Trophoblast cell (in vitro differentiated cells and primary cell): ENCODE data around the gene MTIF3. TPM values are rescaled to one million over a fixed set of nuclear protein-coding genes. Genes with fewer than 3 reads are reported as not detected.
A peak's percentile ranks its signal among the peaks of the same experiment; 100 is the strongest.

Source experiments
- DNase-seq, 2 donors: peaks; one replicate each; pipeline ENCODE4 v3.0.0-alpha.2; 2016
- H2AFZ ChIP-seq: 2 replicates; pipeline ENCODE4 v1.6.1; 2013; ENCODE audit warnings: low read length, moderate library complexity, mild to moderate bottlenecking; ENCODE audit not compliant: insufficient read depth, poor library complexity
- H2AK5ac ChIP-seq: 2 replicates; pipeline ENCODE4 v1.6.1; 2013; ENCODE audit warnings: mild to moderate bottlenecking, low read length
- H2BK120ac ChIP-seq: 2 replicates; pipeline ENCODE4 v1.6.1; 2013; ENCODE audit warnings: low read length, mild to moderate bottlenecking, moderate library complexity; ENCODE audit not compliant: insufficient read depth, poor library complexity
- H2BK12ac ChIP-seq: 2 replicates; pipeline ENCODE4 v1.6.1; 2013; ENCODE audit warnings: mild to moderate bottlenecking, low read length, moderate library complexity
- H2BK5ac ChIP-seq: 2 replicates; pipeline ENCODE4 v1.6.1; 2013; ENCODE audit warnings: low read length, low read depth, moderate library complexity, mild to moderate bottlenecking; ENCODE audit not compliant: poor library complexity
- H3K14ac ChIP-seq: 2 replicates; pipeline ENCODE4 v1.6.1; 2013; ENCODE audit warnings: mild to moderate bottlenecking, low read length
- H3K18ac ChIP-seq: 2 replicates; pipeline ENCODE4 v1.6.1; 2013; ENCODE audit warnings: mild to moderate bottlenecking, low read length
- H3K23ac ChIP-seq: 2 replicates; pipeline ENCODE4 v1.6.1; 2013; ENCODE audit warnings: low read length
- H3K27ac ChIP-seq: 2 replicates; pipeline ENCODE4 v1.5.1; 2013; ENCODE audit warnings: low read depth, mild to moderate bottlenecking, inconsistent platforms, low read length, moderate library complexity
- H3K27me3 ChIP-seq: 2 replicates; pipeline ENCODE4 v1.6.1; 2013; ENCODE audit warnings: inconsistent platforms, mild to moderate bottlenecking, low read length, moderate library complexity; ENCODE audit not compliant: insufficient read depth
- H3K36me3 ChIP-seq, 2 experiments: 1 replicate in 1 of 2; 2 replicates in 1 of 2; pipeline ENCODE4 v1.6.1; 2013; ENCODE audit warnings: low read length in 2 of 2, mild to moderate bottlenecking in 2 of 2, moderate library complexity in 1 of 2; ENCODE audit not compliant: insufficient read depth in 2 of 2, control insufficient read depth in 1 of 2
- H3K4ac ChIP-seq: 2 replicates; pipeline ENCODE4 v1.6.1; 2013; ENCODE audit warnings: low read depth, mild to moderate bottlenecking, low read length, moderate library complexity
- H3K4me1 ChIP-seq, 2 experiments: 1 replicate in 1 of 2; 2 replicates in 1 of 2; pipeline ENCODE4 v1.6.1; 2013; ENCODE audit warnings: low read length in 2 of 2, mild to moderate bottlenecking in 2 of 2, moderate library complexity in 1 of 2; ENCODE audit not compliant: insufficient read depth in 2 of 2, control insufficient read depth in 1 of 2
- H3K4me2 ChIP-seq: 2 replicates; pipeline ENCODE4 v1.6.1; 2013; ENCODE audit warnings: inconsistent platforms, mild to moderate bottlenecking, low read length, moderate library complexity
- H3K4me3 ChIP-seq: 2 replicates; pipeline ENCODE4 v1.5.1; 2013; ENCODE audit warnings: mild to moderate bottlenecking, low read depth, low read length, inconsistent platforms
- H3K79me1 ChIP-seq: one replicate; pipeline ENCODE4 v1.6.1; 2013; ENCODE audit warnings: low read length
- H3K79me2 ChIP-seq: 2 replicates; pipeline ENCODE4 v1.6.1; 2013; ENCODE audit warnings: low read length, mild to moderate bottlenecking; ENCODE audit not compliant: control insufficient read depth, insufficient read depth, poor library complexity
- H3K9ac ChIP-seq: 2 replicates; pipeline ENCODE4 v1.6.1; 2013; ENCODE audit warnings: mild to moderate bottlenecking, low read length
- H3K9me3 ChIP-seq: 2 replicates; pipeline ENCODE4 v1.6.1; 2013; ENCODE audit warnings: low read depth, mild to moderate bottlenecking, control low read depth, inconsistent platforms, low read length; ENCODE audit not compliant: insufficient read depth
- H4K12ac ChIP-seq: 2 replicates; pipeline ENCODE4 v1.6.1; 2013; ENCODE audit warnings: low read depth, mild to moderate bottlenecking, low read length, moderate library complexity
- H4K8ac ChIP-seq: 2 replicates; pipeline ENCODE4 v1.6.1; 2013; ENCODE audit warnings: low read depth, mild to moderate bottlenecking, low read length, moderate library complexity
- H4K91ac ChIP-seq: one replicate; pipeline ENCODE4 v1.6.1; 2013; ENCODE audit warnings: low read depth, mild to moderate bottlenecking, low read length, moderate library complexity
- WGBS: extraction: QIAGEN DNeasy Blood & Tissue Kit; methylation state at CpG from one replicate; pipeline ENCODE4 v1.1.7; 2013; ENCODE audit warnings: missing lambda C conversion rate; ENCODE audit not compliant: insufficient read length, insufficient coverage; ENCODE audit errors: extremely low coverage; 5-methylcytosine and 5-hydroxymethylcytosine counted together
- polyA plus RNA-seq: library from polyadenylated mRNA; stranded (reverse); fragments of 200-250 nt; gene quantifications from 2 replicates; pipeline ENCODE4 v1.2.3, GENCODE V29; 2013

The MTIF3 gene
- polyA plus RNA-seq, result 56.0 and 58.8 TPM in 2 replicates

- peaks cover 0 to 5% of the 10 kb centered on the region in 2 experiments for H3K4me1 ChIP-seq
- H3K36me3 ChIP-seq, result no peaks in the 10 kb centered on the region
- no peak within 1 kb of the TSS for H3K23ac ChIP-seq
Measured at GRCh38 chr13:27449936-27450828, at the start of gene MTIF3. MTIF3 (minus strand) TSS chr13:27450564; CDS start chr13:27440448, 10,116 bp downstream.

GRCh38 chr13:27497563-27498230 is 47.3 kb upstream of the MTIF3 start:
- H3K23ac ChIP-seq, result peak overlapping the region; percentile 47
- no peak overlapping the region for H3K9ac ChIP-seq
- no CpG with 5 or more reads among the region's 11 CpGs for WGBS
- H2BK120ac ChIP-seq, result no peak overlapping the region
- no peak overlapping the region for H3K4me3 ChIP-seq
- DNase-seq, result no peak
- no peaks in the 10 kb centered on the region for H3K79me1 ChIP-seq
- H3K27me3 ChIP-seq, result no peaks in the 10 kb centered on the region
- no peak overlapping the region for H2AFZ ChIP-seq
- H3K14ac ChIP-seq, result no peak overlapping the region
- no peak overlapping the region for H4K8ac ChIP-seq
- H3K79me2 ChIP-seq, result no peaks in the 10 kb centered on the region
- H2AK5ac ChIP-seq, result no peak overlapping the region
- no peak overlapping the region for H2BK5ac ChIP-seq
- H3K4me1 ChIP-seq, result no peaks in the 10 kb centered on the region
- no peak overlapping the region for H3K4ac ChIP-seq
- H3K4me2 ChIP-seq, result no peak overlapping the region
- H4K12ac ChIP-seq, result no peak overlapping the region
- no peak overlapping the region for H2BK12ac ChIP-seq
- H3K9me3 ChIP-seq, result peaks cover 2% of the 10 kb centered on the region
- H3K27ac ChIP-seq, result no peak overlapping the region
- no peak overlapping the region for H4K91ac ChIP-seq
- no peak overlapping the region for H3K18ac ChIP-seq
- no peaks in the 10 kb centered on the region for H3K36me3 ChIP-seq

More at GRCh38 chr13:27449936-27450828, at the start of gene MTIF3:
- Histone ChIP-seq H4K91ac (peak within 1 kb of the TSS; percentile 93), H3K27ac (peak within 1 kb of the TSS; percentile 94), H2BK5ac (peak within 1 kb of the TSS; percentile 73), H3K79me2 (peaks cover 4% of the 10 kb centered on the region), H3K27me3 (no peaks in the 10 kb centered on the region), H2BK120ac (peak within 1 kb of the TSS; percentile 90), H3K9me3 (no peaks in the 10 kb centered on the region), H4K8ac (peak within 1 kb of the TSS; percentile 98), H2BK12ac (peak within 1 kb of the TSS; percentile 42), H3K9ac (peak within 1 kb of the TSS; percentile 97), H4K12ac (peak within 1 kb of the TSS; percentile 95), H2AFZ (peak within 1 kb of the TSS; percentile 97), H3K79me1 (peaks cover 12% of the 10 kb centered on the region), H3K4me2 (peak within 1 kb of the TSS; percentile 68), H3K4ac (peak within 1 kb of the TSS; percentile 84), H3K4me3 (peak within 1 kb of the TSS; percentile 94), H3K14ac (peak within 1 kb of the TSS; percentile 90), H3K18ac (peak within 1 kb of the TSS; percentile 74), H2AK5ac (peak within 1 kb of the TSS; percentile 63)
- DNase-seq, result peak; percentile 97 to 100
- WGBS, result no CpG with 5 or more reads among the region's 81 CpGs

- Histone ChIP-seq H2BK120ac (no peak overlapping the region), H2AFZ (no peak overlapping the region), H4K91ac (no peak overlapping the region), H3K9ac (no peak overlapping the region), H3K4ac (no peak overlapping the region), H3K18ac (no peak overlapping the region), H2AK5ac (no peak overlapping the region), H3K4me2 (no peak overlapping the region), H3K9me3 (peaks cover 2% of the 10 kb centered on the region), H4K8ac (no peak overlapping the region), H3K23ac (no peak overlapping the region), H3K79me2 (no peaks in the 10 kb centered on the region), H3K36me3 (no peaks in the 10 kb centered on the region), H4K12ac (no peak overlapping the region), H3K14ac (no peak overlapping the region), H3K27me3 (no peaks in the 10 kb centered on the region), H2BK5ac (no peak overlapping the region), H3K4me1 (no peaks in the 10 kb centered on the region), H3K27ac (no peak overlapping the region), H3K4me3 (no peak overlapping the region), H3K79me1 (no peaks in the 10 kb centered on the region), H2BK12ac (no peak overlapping the region)
- DNase-seq, result no peak
- WGBS, result no CpG with 5 or more reads among the region's 10 CpGs
Measured at GRCh38 chr13:27496536-27497273, 46.3 kb upstream of the MTIF3 start.

GRCh38 chr13:27496006-27496405 is 45.6 kb upstream of the MTIF3 start:
- Histone ChIP-seq H2BK12ac (no peak overlapping the region), H3K79me1 (no peaks in the 10 kb centered on the region), H3K14ac (no peak overlapping the region), H3K4me1 (no peaks in the 10 kb centered on the region), H3K27me3 (no peaks in the 10 kb centered on the region), H3K23ac (no peak overlapping the region), H3K4me3 (no peak overlapping the region), H2AFZ (no peak overlapping the region), H3K9ac (no peak overlapping the region), H3K36me3 (no peaks in the 10 kb centered on the region), H3K27ac (no peak overlapping the region), H4K91ac (no peak overlapping the region), H4K12ac (no peak overlapping the region), H2BK5ac (no peak overlapping the region), H2BK120ac (no peak overlapping the region), H4K8ac (no peak overlapping the region), H3K79me2 (no peaks in the 10 kb centered on the region), H3K4ac (no peak overlapping the region), H2AK5ac (no peak overlapping the region), H3K9me3 (peaks cover 2% of the 10 kb centered on the region), H3K18ac (no peak overlapping the region), H3K4me2 (no peak overlapping the region)
- no CpG with 5 or more reads among the region's 4 CpGs for WGBS
- DNase-seq, result no peak
